Measurements from ENCODE around the gene HBA2.

The HBA2 gene

DNA sequence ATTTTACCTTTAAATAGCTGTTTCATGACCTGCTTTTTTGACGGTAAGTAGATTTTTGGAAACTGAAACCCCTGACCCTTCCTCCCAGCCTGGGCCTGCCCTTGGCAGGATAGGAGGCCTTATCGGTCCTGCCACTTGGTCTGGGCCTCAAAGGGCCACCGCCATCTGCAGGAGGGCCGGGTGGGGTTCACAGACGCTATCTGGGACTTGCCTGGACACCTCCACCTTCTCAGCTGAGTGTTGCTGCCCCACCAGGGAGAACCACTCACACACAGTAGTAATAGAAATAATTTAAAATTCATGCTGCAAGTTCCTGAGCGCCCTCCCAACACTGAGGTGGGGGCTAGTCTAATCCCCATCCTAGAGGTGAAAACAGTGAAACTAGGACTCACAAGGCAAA lies 29.6 kb upstream of the HBA2 start:
- Histone ChIP-seq H3K9me2 (replicated peaks; ENCODE audit: low read depth, low read length) (no peaks in the 10 kb centered on the region), H3K9me3 (ENCODE audit: insufficient read depth, low read depth, low read length) (no peaks in the 10 kb centered on the region), H3K4me2 (ENCODE audit: low read depth, low read length, poor library complexity, severe bottlenecking) (no peak overlapping the region), H3K79me2 (ENCODE audit: insufficient read depth, low read length) (no peaks in the 10 kb centered on the region), H3K9ac (ENCODE audit: low read depth, low read length, poor library complexity, severe bottlenecking) (no peak overlapping the region), H3K4me1 (ENCODE audit: insufficient read depth, low read length, poor library complexity, severe bottlenecking) (no peaks in the 10 kb centered on the region), H3K27me3 (ENCODE audit: insufficient read depth, low read length, poor library complexity, severe bottlenecking) (no peaks in the 10 kb centered on the region), H3K36me3 (ENCODE audit: insufficient read depth, low read length) (no peaks in the 10 kb centered on the region), H3F3A (ENCODE audit: low read depth) (no peaks in the 10 kb centered on the region), H4K20me1 (ENCODE audit: insufficient read depth, low read length, poor library complexity, severe bottlenecking) (no peaks in the 10 kb centered on the region), H3K4me3 (ENCODE audit: low read length, poor library complexity, severe bottlenecking) (no peak overlapping the region), H2AFZ (ENCODE audit: low read length) (no peak overlapping the region)
- TF ChIP-seq CTCF (conservative IDR thresholded peaks at IDR 0.05; ENCODE audit: low read length), result no peak
- TF ChIP-seq EZH2phosphoT487 (IDR thresholded peaks at IDR 0.05; ENCODE audit: borderline replicate concordance), result no peak

DNA sequence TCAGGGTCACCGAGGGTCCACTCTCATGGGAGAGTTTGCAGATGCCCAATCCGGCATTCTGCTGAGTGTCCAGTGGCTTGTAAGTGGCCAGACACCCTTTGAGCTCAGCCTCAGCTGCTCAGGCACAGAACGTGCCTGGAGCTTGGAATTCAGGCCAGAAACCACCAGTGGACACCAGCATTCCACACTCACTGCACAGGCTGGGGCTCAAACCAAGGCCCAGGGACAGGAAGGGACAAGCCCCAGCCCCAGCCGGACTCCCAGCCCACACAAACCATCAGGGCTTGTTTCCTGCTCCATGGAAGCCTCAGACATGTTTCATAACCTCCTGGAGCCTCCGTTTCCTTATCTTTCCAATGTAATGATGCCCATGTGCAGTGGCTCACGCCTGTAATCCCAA lies 29.2 kb upstream of the HBA2 start:
- no peaks in the 10 kb centered on the region for H3F3A ChIP-seq (ENCODE audit: low read depth)
- H3K4me1 ChIP-seq (ENCODE audit: insufficient read depth, low read length, poor library complexity, severe bottlenecking), result no peaks in the 10 kb centered on the region

GRCh38 chr16:144797-145252 lies 27.9 kb upstream of the HBA2 start:
- no peaks in the 10 kb centered on the region for H3K27me3 ChIP-seq (ENCODE audit: insufficient read depth, low read length, poor library complexity, severe bottlenecking)
- H3K9ac ChIP-seq (ENCODE audit: low read depth, low read length, poor library complexity, severe bottlenecking), result no peak overlapping the region
- no peak overlapping the region for H3K4me2 ChIP-seq (ENCODE audit: low read depth, low read length, poor library complexity, severe bottlenecking)
- H3K4me3 ChIP-seq (ENCODE audit: low read length, poor library complexity, severe bottlenecking), result no peak overlapping the region
- no peaks in the 10 kb centered on the region for H3K9me2 ChIP-seq (replicated peaks; ENCODE audit: low read depth, low read length)
- H3K4me1 ChIP-seq (ENCODE audit: insufficient read depth, low read length, poor library complexity, severe bottlenecking), result no peaks in the 10 kb centered on the region
- H3F3A ChIP-seq (ENCODE audit: low read depth), result no peaks in the 10 kb centered on the region
- no peaks in the 10 kb centered on the region for H3K79me2 ChIP-seq (ENCODE audit: insufficient read depth, low read length)
- H4K20me1 ChIP-seq (ENCODE audit: insufficient read depth, low read length, poor library complexity, severe bottlenecking), result no peaks in the 10 kb centered on the region
- H3K36me3 ChIP-seq (ENCODE audit: insufficient read depth, low read length), result no peaks in the 10 kb centered on the region
- no peak overlapping the region for H2AFZ ChIP-seq (ENCODE audit: low read length)
- TF ChIP-seq CTCF (conservative IDR thresholded peaks at IDR 0.05; ENCODE audit: low read length) (no peak), EZH2phosphoT487 (IDR thresholded peaks at IDR 0.05; ENCODE audit: borderline replicate concordance) (no peak)
- no peaks in the 10 kb centered on the region for H3K9me3 ChIP-seq (ENCODE audit: insufficient read depth, low read depth, low read length)

More for the DNA sequence above, 29.2 kb upstream of the HBA2 start:
- no peak overlapping the region for H2AFZ ChIP-seq (ENCODE audit: low read length)
- H3K27me3 ChIP-seq (ENCODE audit: insufficient read depth, low read length, poor library complexity, severe bottlenecking), result no peaks in the 10 kb centered on the region
- TF ChIP-seq CTCF (conservative IDR thresholded peaks at IDR 0.05; ENCODE audit: low read length), result no peak
- TF ChIP-seq EZH2phosphoT487 (IDR thresholded peaks at IDR 0.05; ENCODE audit: borderline replicate concordance), result no peak
- no peaks in the 10 kb centered on the region for H4K20me1 ChIP-seq (ENCODE audit: insufficient read depth, low read length, poor library complexity, severe bottlenecking)
- no peak overlapping the region for H3K4me3 ChIP-seq (ENCODE audit: low read length, poor library complexity, severe bottlenecking)
- H3K9me2 ChIP-seq (replicated peaks; ENCODE audit: low read depth, low read length), result no peaks in the 10 kb centered on the region
- no peaks in the 10 kb centered on the region for H3K9me3 ChIP-seq (ENCODE audit: insufficient read depth, low read depth, low read length)
- no peaks in the 10 kb centered on the region for H3K79me2 ChIP-seq (ENCODE audit: insufficient read depth, low read length)
- no peak overlapping the region for H3K4me2 ChIP-seq (ENCODE audit: low read depth, low read length, poor library complexity, severe bottlenecking)
- no peak overlapping the region for H3K9ac ChIP-seq (ENCODE audit: low read depth, low read length, poor library complexity, severe bottlenecking)
- H3K36me3 ChIP-seq (ENCODE audit: insufficient read depth, low read length), result no peaks in the 10 kb centered on the region
